ENCODE data around the gene AUTS2. TPM values are rescaled to one million over a fixed set of nuclear protein-coding genes. Genes with fewer than 3 reads are reported as not detected.

AUTS2 gene
- total and polyA plus RNA-seq, 2 of the 8 experiments (the other 6 are each of a cell fraction or from before 2014, with no cell fraction given) = 25.9 to 101 TPM

GRCh38 chr7:69757981-69758430 lies 159.7 kb downstream of the AUTS2 start:
- no peak for TF ChIP-seq TAF1 (IDR thresholded peaks at IDR 0.05; ENCODE audit: low read depth, low read length)
- no peak for TF ChIP-seq SIX5 (IDR thresholded peaks at IDR 0.05; ENCODE audit: low read depth, low read length)
- no peak for TF ChIP-seq RNF2 (IDR thresholded peaks at IDR 0.05; ENCODE audit: borderline replicate concordance, low read depth, low read length, missing control alignments, poor library complexity, severe bottlenecking)
- no peak for TF ChIP-seq JUN (IDR thresholded peaks at IDR 0.05; ENCODE audit: low read depth, low read length)
- no peak for TF ChIP-seq HDAC6 (IDR thresholded peaks at IDR 0.05; ENCODE audit: low read depth, low read length)
- TF ChIP-seq SP1 (IDR thresholded peaks at IDR 0.05; ENCODE audit: low read depth, low read length) = no peak
- TF ChIP-seq USF2 (IDR thresholded peaks at IDR 0.05; ENCODE audit: low read length) = no peak

More at GRCh38 chr7:69757981-69758430, 159.7 kb downstream of the AUTS2 start:
- Histone ChIP-seq H3K27ac (ENCODE audit: low read depth, low read length) (no peak overlapping the region), H2BK120ac (replicated peaks; ENCODE audit: low read depth, low read length) (no peak overlapping the region), H3K27me3 (replicated peaks in 1 of 4; ENCODE audit: control insufficient read depth in 3 of 4, extremely low read depth in 1 of 4, insufficient read depth in 3 of 4, low read length in 3 of 4) (no peaks in the 10 kb centered on the region), H4K5ac (ENCODE audit: insufficient read length, low read depth, low read length) (no peak overlapping the region), H3K4me1 (replicated peaks in 1 of 4; ENCODE audit: control insufficient read depth in 3 of 4, insufficient read depth in 4 of 4, low read length in 3 of 4) (peaks cover 0 to 5% (median 1%) of the 10 kb centered on the region in 4 experiments; a peak in 3 of 7 replicates), H3K56ac (replicated peaks; ENCODE audit: insufficient read length, low read depth, low read length) (no peak overlapping the region), H2AK5ac (ENCODE audit: low read depth, low read length) (no peak overlapping the region; the same call in 1 of the 2 replicates), H4K91ac (replicated peaks; ENCODE audit: insufficient read length, low read length) (no peak overlapping the region), H3K36me3 (ENCODE audit: control insufficient read depth in 2 of 4, insufficient read depth in 4 of 4, low read length in 3 of 4) (no peaks in the 10 kb centered on the region), H3K18ac (ENCODE audit: extremely low read depth, low read length) (no peak overlapping the region), H3K9ac (replicated peaks in 1 of 4; ENCODE audit: extremely low read depth in 1 of 4, low read depth in 3 of 4, low read length in 3 of 4) (no peak overlapping the region), H4K20me1 (replicated peaks in 1 of 2; ENCODE audit: control insufficient read depth in 1 of 2, insufficient read depth in 2 of 2, low read length in 2 of 2) (no peaks in the 10 kb centered on the region), H2BK20ac (ENCODE audit: low read length) (no peak overlapping the region), H3K23me2 (ENCODE audit: low read depth, low read length) (no peaks in the 10 kb centered on the region; the same call in 1 of the 2 replicates), H2BK15ac (ENCODE audit: low read length) (no peak overlapping the region), H3K79me1 (ENCODE audit: low read depth, low read length) (no peaks in the 10 kb centered on the region), H3K4me3 (ENCODE audit: extremely low read depth in 1 of 4, insufficient read depth in 2 of 4, low read depth in 3 of 4, low read length in 4 of 4) (no peak overlapping the region), H3K4ac (replicated peaks; ENCODE audit: insufficient read length, low read depth, low read length) (no peak overlapping the region), H3K4me2 (ENCODE audit: insufficient read depth in 1 of 2, low read depth in 2 of 2, low read length in 2 of 2) (no peak overlapping the region), H3K79me2 (ENCODE audit: control insufficient read depth in 1 of 2, insufficient read depth in 2 of 2, low read length in 2 of 2) (no peaks in the 10 kb centered on the region), H3K9me3 (ENCODE audit: insufficient read depth in 2 of 2, low read depth in 1 of 2, low read length in 1 of 2) (no peaks in the 10 kb centered on the region), H2BK12ac (ENCODE audit: low read depth, low read length) (no peak overlapping the region), H3K14ac (ENCODE audit: insufficient read length) (no peak overlapping the region), H2BK5ac (ENCODE audit: low read depth, low read length) (no peak overlapping the region), H4K8ac (ENCODE audit: extremely low read depth, insufficient read depth, low read length) (no peak overlapping the region), H3K23ac (ENCODE audit: insufficient read length) (no peak overlapping the region), H2AFZ (ENCODE audit: low read length) (no peak overlapping the region)
- 75% methylated on average over 1 of the region's 1 CpG; no CpG with 5 or more reads in 1 of the 2 experiments for WGBS, 2 experiments (ENCODE audit: extremely low coverage in 1 of 2, insufficient coverage in 1 of 2, insufficient read length in 1 of 2, insufficient replicate concordance in 2 of 2, low coverage in 1 of 2, low lambda C conversion rate in 2 of 2, missing lambda C conversion rate in 1 of 2)
- no peak for FAIRE-seq
- DNase-seq (ENCODE audit: low read depth in 1 of 2, low spot score in 2 of 2) = no peak
- CTCF ChIA-PET (ENCODE audit: partially characterized antibody) = interaction anchor here (1.1 kb wide), 1 partner anchor 174 kb away, joined by 3 read pairs; no protein-coding TSS in a partner anchor
- POLR2A ChIA-PET (ENCODE audit: partially characterized antibody) = no interaction called here
